22Rv1 (cell line): Measurements from ENCODE around the gene CEP63.

Experiments used
- H3K27ac ChIP-seq: fragments of 450-650 bp; 2 replicates; pipeline ENCODE4 v1.5.1; 2017
- ZFX ChIP-seq: fragments of 450-650 bp; IDR thresholded peaks from 2 replicates; pipeline ENCODE4 v1.6.1; 2017; ENCODE audit warnings: antibody characterized with exemption, borderline replicate concordance
- TF ChIP-seq, protein P1 (sequence below): fragments of 450-650 bp; IDR thresholded peaks from 2 replicates; pipeline ENCODE4 v1.5.1; 2017; ENCODE audit warnings: mild to moderate bottlenecking

The CEP63 gene

DNA sequence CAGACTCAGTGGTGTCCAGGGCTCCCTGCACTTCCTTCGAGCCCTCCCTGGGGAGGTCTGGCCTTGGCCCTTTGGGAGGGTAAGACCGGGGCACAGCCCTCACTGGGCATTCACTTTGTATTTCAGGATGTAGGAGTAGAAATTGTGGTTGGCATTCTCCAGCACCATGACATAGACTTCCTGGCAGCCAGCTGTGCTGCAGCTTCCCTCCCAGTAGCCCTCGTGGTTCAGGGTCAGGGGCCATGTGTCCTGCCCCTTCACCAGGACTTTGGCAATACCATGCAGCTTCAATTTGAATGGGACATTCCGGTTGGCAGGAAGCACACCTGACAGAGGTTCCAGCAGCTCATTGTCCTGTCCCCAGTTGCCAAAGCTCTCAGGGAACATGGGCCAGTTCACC, 117.6 kb downstream of the CEP63 start:
- no peak overlapping the region for H3K27ac ChIP-seq
- no peak for TF ChIP-seq ZFX
- TF ChIP-seq, protein P1, sequence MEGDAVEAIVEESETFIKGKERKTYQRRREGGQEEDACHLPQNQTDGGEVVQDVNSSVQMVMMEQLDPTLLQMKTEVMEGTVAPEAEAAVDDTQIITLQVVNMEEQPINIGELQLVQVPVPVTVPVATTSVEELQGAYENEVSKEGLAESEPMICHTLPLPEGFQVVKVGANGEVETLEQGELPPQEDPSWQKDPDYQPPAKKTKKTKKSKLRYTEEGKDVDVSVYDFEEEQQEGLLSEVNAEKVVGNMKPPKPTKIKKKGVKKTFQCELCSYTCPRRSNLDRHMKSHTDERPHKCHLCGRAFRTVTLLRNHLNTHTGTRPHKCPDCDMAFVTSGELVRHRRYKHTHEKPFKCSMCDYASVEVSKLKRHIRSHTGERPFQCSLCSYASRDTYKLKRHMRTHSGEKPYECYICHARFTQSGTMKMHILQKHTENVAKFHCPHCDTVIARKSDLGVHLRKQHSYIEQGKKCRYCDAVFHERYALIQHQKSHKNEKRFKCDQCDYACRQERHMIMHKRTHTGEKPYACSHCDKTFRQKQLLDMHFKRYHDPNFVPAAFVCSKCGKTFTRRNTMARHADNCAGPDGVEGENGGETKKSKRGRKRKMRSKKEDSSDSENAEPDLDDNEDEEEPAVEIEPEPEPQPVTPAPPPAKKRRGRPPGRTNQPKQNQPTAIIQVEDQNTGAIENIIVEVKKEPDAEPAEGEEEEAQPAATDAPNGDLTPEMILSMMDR, result no peak

DNA sequence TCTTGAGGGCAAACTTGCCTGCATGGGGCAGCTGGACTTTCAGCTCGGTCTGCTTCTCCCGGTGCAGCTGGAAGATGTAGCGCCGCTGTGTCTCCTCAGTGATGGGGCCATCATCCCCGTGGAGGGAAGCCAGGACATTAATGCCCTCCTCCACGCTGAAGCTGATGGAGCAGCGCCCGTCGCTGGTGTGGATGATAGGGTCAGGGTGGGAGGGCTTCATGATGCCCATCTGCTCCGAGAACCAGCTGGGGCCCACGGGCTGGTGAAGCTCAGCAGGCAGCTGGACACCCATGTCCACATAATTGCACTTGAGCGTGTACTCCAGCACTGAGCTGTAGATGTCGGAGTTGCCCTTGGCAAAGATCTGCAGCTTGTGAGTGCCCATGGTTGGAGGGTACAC, 118.1 kb downstream of the CEP63 start:
- H3K27ac ChIP-seq, result no peak overlapping the region

GRCh38 chr3:134605556-134605955, 119.7 kb downstream of the CEP63 start:
- H3K27ac ChIP-seq, result no peak overlapping the region
- TF ChIP-seq ZFX, result no peak
- TF ChIP-seq, protein P1, result no peak

More for the DNA sequence above, 118.1 kb downstream of the CEP63 start:
- TF ChIP-seq, protein P1, result no peak
- no peak for TF ChIP-seq ZFX

- H3K27ac ChIP-seq, result no peak overlapping the region
Observed at GRCh38 chr3:134606033-134607025, 120.5 kb downstream of the CEP63 start.

DNA sequence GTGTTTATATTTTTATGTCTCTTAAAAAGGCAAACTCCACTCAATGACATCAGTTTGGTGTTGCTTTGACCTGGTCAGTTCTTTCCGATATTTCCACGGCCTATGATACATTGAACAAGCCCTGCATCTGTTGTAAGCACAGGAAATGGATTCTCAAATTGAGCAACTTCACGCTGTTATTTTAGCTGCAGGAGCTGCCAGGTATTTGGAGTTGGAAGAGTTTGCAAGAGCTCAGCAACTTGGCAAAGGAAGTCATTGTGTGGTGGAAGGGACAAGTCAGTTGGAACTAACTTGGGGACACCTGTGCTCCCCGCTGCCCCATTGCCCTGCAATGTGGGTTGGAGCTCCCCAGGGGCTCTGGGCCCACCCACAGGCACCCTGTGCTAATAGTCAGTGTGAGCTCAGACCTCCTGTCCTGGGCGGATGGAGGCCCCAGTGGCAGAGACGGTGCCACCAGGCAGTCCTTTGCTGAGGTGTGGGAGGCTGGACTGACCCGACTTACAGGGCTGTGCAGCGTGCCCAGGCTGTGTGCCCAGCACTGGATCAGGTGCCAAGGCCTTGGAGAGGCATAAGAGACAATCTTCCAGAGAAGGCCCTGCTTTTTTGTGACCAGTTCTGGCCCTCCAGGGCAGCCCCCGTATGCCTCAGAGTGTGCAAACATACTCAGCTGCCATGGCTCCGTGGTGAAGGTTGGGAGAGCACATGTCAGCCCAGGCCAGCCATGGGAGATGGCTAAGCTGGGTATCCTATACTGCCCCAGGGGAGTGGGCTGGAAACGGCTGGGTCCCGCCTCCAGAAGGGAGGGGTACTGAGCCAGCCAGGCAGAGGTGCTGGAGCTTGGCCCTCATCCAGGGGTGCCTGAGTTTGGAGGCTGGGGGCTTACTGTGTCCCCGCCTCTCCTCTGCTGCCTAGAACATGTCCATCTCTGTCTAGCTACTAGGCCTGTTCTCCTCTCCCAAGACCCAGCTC, 121.5 kb downstream of the CEP63 start:
- no peak overlapping the region for H3K27ac ChIP-seq
- no peak for TF ChIP-seq ZFX
- TF ChIP-seq, protein P1, result no peak

More at GRCh38 chr3:134606033-134607025, 120.5 kb downstream of the CEP63 start:
- TF ChIP-seq, protein P1, result no peak
- no peak for TF ChIP-seq ZFX

DNA sequence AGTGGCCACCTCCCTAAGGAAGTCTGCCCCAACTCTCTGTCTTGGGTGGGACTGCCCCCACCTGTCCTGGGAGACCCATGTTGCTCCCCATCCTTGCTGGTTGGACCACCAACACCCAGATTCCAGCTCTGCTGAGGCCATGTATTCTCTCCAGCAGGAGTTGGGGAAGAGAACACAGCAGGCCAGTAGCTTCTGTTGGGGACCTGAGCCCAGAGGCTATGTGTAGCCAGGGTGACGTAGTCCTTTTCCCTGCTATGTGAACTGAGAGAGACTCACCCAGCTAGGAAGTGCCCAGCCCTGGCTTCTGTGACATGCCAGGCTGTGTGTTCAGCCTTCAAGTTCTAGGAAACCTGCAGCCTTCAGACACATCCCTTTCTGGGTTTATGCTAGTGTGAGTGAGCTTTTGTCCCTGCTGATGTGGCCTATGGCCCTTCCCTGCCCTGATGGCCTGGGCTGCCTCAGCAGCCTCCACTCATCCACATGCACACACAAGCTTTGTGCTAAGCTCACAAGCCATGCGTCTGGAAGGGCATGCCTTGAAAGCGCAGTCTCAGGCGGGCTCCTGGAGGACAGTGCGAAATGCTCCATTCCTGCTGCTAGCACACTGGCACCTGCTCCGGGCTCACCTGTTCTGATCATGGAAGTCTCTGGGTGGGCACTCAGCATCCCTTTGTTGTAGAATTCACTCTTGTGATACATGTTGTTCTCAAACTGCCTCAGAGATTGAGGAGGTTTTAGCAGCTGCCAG, 122.3 kb downstream of the CEP63 start:
- no peak overlapping the region for H3K27ac ChIP-seq
- no peak for TF ChIP-seq ZFX
- TF ChIP-seq, protein P1, result no peak
